Activated CD8-positive, alpha-beta memory T cell treated with anti-CD3 and anti-CD28 coated beads for 48 hours (primary cell): ENCODE data around the gene SOX15.
A peak's percentile ranks its signal among the peaks of the same experiment; 100 is the strongest.

ENCODE experiments used
- DNase-seq, 3 experiments: peaks; one replicate each; pipeline ENCODE4 v3.0.0-alpha.2; 2020; ENCODE audit warnings: low read depth in 2 of 3, low spot score in 2 of 3

SOX15 gene

GRCh38 chr17:7579001-7579833 is 10.7 kb downstream of the SOX15 start, which contains the start of gene CD68:
Gene CD68, plus strand, starts transcription at chr17:7579638. Its CDS starts 40 bp downstream, at chr17:7579678.
- peak in 2 of 3 experiments; percentile 61 to 69 for DNase-seq

GRCh38 chr17:7577327-7578199 is 12.3 kb downstream of the SOX15 start:
- no peak for DNase-seq

GRCh38 chr17:7576432-7576937 is 13.4 kb downstream of the SOX15 start:
- no peak for DNase-seq

GRCh38 chr17:7575959-7576358 is 13.9 kb downstream of the SOX15 start:
- no peak for DNase-seq

- DNase-seq, result no peak
Observed at GRCh38 chr17:7575481-7575883, 14.4 kb downstream of the SOX15 start.

GRCh38 chr17:7574176-7574953 is 15.5 kb downstream of the SOX15 start:
- no peak for DNase-seq

- peak; percentile 74 to 79 (median 77) for DNase-seq
Observed at GRCh38 chr17:7573324-7574080, 16.4 kb downstream of the SOX15 start.

- DNase-seq, result peak; percentile 99 to 100 (median 99)
Observed at GRCh38 chr17:7572588-7573323, 17.1 kb downstream of the SOX15 start.

- no peak for DNase-seq
Observed at GRCh38 chr17:7572338-7572587, 17.6 kb downstream of the SOX15 start.

GRCh38 chr17:7570351-7570750 is 19.5 kb downstream of the SOX15 start:
- DNase-seq, result no peak

- no peak for DNase-seq
Observed at GRCh38 chr17:7569571-7569970, 20.3 kb downstream of the SOX15 start.

GRCh38 chr17:7563115-7563869 is 26.6 kb downstream of the SOX15 start:
- no peak for DNase-seq

GRCh38 chr17:7562208-7562605 is 27.7 kb downstream of the SOX15 start:
- no peak for DNase-seq

GRCh38 chr17:7561589-7562207 is 28.2 kb downstream of the SOX15 start, which contains the start of gene SENP3:
Gene SENP3, plus strand, starts transcription at chr17:7561919. Its CDS starts 1,158 bp downstream, at chr17:7563077.
- DNase-seq, result peak; percentile 83 to 85 (median 83)

GRCh38 chr17:7561028-7561575 is 28.8 kb downstream of the SOX15 start:
- peak in 2 of 3 experiments; percentile 69 to 71 for DNase-seq

GRCh38 chr17:7560172-7561027 is 29.5 kb downstream of the SOX15 start:
- DNase-seq, result no peak
